ENCODE results near the gene BCLAF3. TPM values are rescaled to one million over a fixed set of nuclear protein-coding genes. Genes with fewer than 3 reads are reported as not detected.

BCLAF3 gene
- total RNA-seq, 2 donors from 2014 or later = 3.3 to 4.1 TPM

- Histone ChIP-seq H3K4me1 (peaks cover 0 to 3% of the 10 kb centered on the region in 2 donors), H3K9me3 (no peaks in the 10 kb centered on the region), H3K27me3 (no peaks in the 10 kb centered on the region), H3K4me3 (no peak overlapping the region), H3K36me3 (no peaks in the 10 kb centered on the region), H3K27ac (no peak overlapping the region)
- TF ChIP-seq CTCF (IDR thresholded peaks at IDR 0.05) = no peak
- no peak for DNase-seq (ENCODE audit: low spot score)
These were observed 34.6 kb downstream of the BCLAF3 start for GRCh38 chrX:19956306-19956705.

GRCh38 chrX:19955306-19955705 lies 35.6 kb downstream of the BCLAF3 start:
- Histone ChIP-seq H3K9me3 (no peaks in the 10 kb centered on the region), H3K4me1 (peaks cover 0 to 3% of the 10 kb centered on the region in 2 donors), H3K36me3 (no peaks in the 10 kb centered on the region), H3K27ac (no peak overlapping the region), H3K4me3 (no peak overlapping the region), H3K27me3 (no peaks in the 10 kb centered on the region)
- no peak for DNase-seq (ENCODE audit: low spot score)
- no peak for TF ChIP-seq CTCF (IDR thresholded peaks at IDR 0.05)

GRCh38 chrX:19954335-19955096 lies 36.3 kb downstream of the BCLAF3 start:
- H3K4me1 ChIP-seq = peaks cover 0 to 3% of the 10 kb centered on the region in 2 donors
- no peaks in the 10 kb centered on the region for H3K36me3 ChIP-seq
- no peak for TF ChIP-seq CTCF (IDR thresholded peaks at IDR 0.05)
- H3K9me3 ChIP-seq = no peaks in the 10 kb centered on the region
- DNase-seq (ENCODE audit: low spot score) = no peak
- H3K27ac ChIP-seq = no peak overlapping the region
- H3K4me3 ChIP-seq = no peak overlapping the region
- H3K27me3 ChIP-seq = no peaks in the 10 kb centered on the region

GRCh38 chrX:19953145-19953544 lies 37.7 kb downstream of the BCLAF3 start:
- H3K9me3 ChIP-seq = no peaks in the 10 kb centered on the region
- DNase-seq (ENCODE audit: low spot score) = no peak
- no peaks in the 10 kb centered on the region for H3K27me3 ChIP-seq
- H3K4me1 ChIP-seq = peaks cover 0 to 3% of the 10 kb centered on the region in 2 donors
- H3K4me3 ChIP-seq = no peak overlapping the region
- TF ChIP-seq CTCF (IDR thresholded peaks at IDR 0.05) = no peak
- no peaks in the 10 kb centered on the region for H3K36me3 ChIP-seq
- no peak overlapping the region for H3K27ac ChIP-seq

- TF ChIP-seq CTCF (IDR thresholded peaks at IDR 0.05) = no peak
- no peak for DNase-seq (ENCODE audit: low spot score)
- Histone ChIP-seq H3K27me3 (no peaks in the 10 kb centered on the region), H3K27ac (no peak overlapping the region), H3K36me3 (no peaks in the 10 kb centered on the region), H3K4me3 (no peak overlapping the region), H3K9me3 (no peaks in the 10 kb centered on the region), H3K4me1 (no peaks in the 10 kb centered on the region)
These were observed 41.5 kb downstream of the BCLAF3 start for GRCh38 chrX:19949340-19949739.

- H3K4me1 ChIP-seq = no peaks in the 10 kb centered on the region
- TF ChIP-seq CTCF (IDR thresholded peaks at IDR 0.05) = no peak
These were observed 43.2 kb downstream of the BCLAF3 start for GRCh38 chrX:19947612-19948011.

More at GRCh38 chrX:19947612-19948011, 43.2 kb downstream of the BCLAF3 start:
- Histone ChIP-seq H3K4me3 (no peak overlapping the region), H3K36me3 (no peaks in the 10 kb centered on the region), H3K27ac (no peak overlapping the region), H3K9me3 (no peaks in the 10 kb centered on the region), H3K27me3 (no peaks in the 10 kb centered on the region)
- DNase-seq (ENCODE audit: low spot score) = no peak
